ENCODE data around the gene GHRHR.

GHRHR gene

GRCh38 chr7:30996883-30997282 is 33.1 kb downstream of the GHRHR start:
- H3K4me3 ChIP-seq, result no peak overlapping the region
- no peak overlapping the region for H3K27ac ChIP-seq

GRCh38 chr7:30997316-30997715 is 33.6 kb downstream of the GHRHR start:
- no peak overlapping the region for H3K4me3 ChIP-seq
- peak overlapping the region in 1 of 21 experiments; percentile 4 for H3K27ac ChIP-seq

GRCh38 chr7:30998180-30998579 is 34.4 kb downstream of the GHRHR start:
- Histone ChIP-seq H3K4me3 (no peak overlapping the region), H3K27ac (peak overlapping the region in 2 of 21 experiments; percentile 7 to 16)

- Histone ChIP-seq H3K4me3 (no peak overlapping the region), H3K27ac (peak overlapping the region in 5 of 21 experiments; percentile 0 to 54 (median 37))
These were observed 36.5 kb downstream of the GHRHR start for GRCh38 chr7:31000161-31000693.

- H3K27ac ChIP-seq, result peak overlapping the region in 4 of 21 experiments; percentile 0 to 54 (median 38)
These were observed 37.0 kb downstream of the GHRHR start for GRCh38 chr7:31000779-31001178.

GRCh38 chr7:31002256-31002655 is 38.5 kb downstream of the GHRHR start:
- Histone ChIP-seq H3K27ac (no peak overlapping the region), H3K4me3 (no peak overlapping the region)

More at GRCh38 chr7:31000779-31001178, 37.0 kb downstream of the GHRHR start:
- no peak overlapping the region for H3K4me3 ChIP-seq

GRCh38 chr7:31003097-31003496 is 39.3 kb downstream of the GHRHR start:
- Histone ChIP-seq H3K27ac (no peak overlapping the region), H3K4me3 (no peak overlapping the region)

DNA sequence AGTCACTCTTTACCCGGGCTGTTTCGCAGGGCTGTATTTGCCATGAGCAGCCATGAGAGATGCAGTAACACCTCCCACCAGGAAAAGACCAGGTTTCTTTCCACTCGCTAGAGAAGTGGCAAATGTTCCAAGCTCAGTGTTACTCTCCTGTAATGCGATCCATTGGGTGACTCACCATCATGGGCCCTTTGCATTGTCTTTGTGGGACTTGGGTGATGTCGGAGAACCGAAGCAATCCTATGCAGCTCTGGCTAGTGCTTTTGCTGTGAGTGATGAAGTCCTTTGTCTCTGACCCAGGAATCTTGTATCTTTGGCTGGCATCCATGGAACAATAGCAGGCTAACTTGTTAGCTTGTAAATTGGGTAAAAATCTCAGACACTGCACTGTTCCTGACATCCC is 40.0 kb downstream of the GHRHR start:
- no peak overlapping the region for H3K4me3 ChIP-seq
- H3K27ac ChIP-seq, result no peak overlapping the region

GRCh38 chr7:31004393-31004792 is 40.6 kb downstream of the GHRHR start:
- H3K4me3 ChIP-seq, result no peak overlapping the region
- H3K27ac ChIP-seq, result no peak overlapping the region

GRCh38 chr7:31006857-31007256 is 43.1 kb downstream of the GHRHR start:
- no peak overlapping the region for H3K27ac ChIP-seq
- no peak overlapping the region for H3K4me3 ChIP-seq

DNA sequence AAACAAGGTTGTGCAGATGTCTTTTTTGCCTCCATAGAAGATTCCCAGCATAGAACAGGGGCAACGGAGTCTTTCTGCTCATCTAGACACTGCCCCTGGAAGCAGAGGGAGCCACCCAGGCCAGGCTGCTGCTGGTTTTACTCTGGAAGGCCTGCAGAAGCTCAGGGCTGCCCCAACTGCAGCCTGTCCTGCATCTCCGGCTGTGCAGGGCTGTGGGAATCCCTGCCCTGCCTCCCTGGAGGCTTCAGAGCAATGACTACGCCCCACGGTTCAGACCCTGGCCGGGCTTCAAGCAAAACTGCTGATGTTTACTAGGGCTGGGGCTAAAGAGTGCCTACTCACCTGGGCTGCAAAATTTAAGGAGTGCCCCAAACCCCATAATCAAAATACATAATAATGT is 43.9 kb downstream of the GHRHR start:
- H3K27ac ChIP-seq, result no peak overlapping the region
- no peak overlapping the region for H3K4me3 ChIP-seq

DNA sequence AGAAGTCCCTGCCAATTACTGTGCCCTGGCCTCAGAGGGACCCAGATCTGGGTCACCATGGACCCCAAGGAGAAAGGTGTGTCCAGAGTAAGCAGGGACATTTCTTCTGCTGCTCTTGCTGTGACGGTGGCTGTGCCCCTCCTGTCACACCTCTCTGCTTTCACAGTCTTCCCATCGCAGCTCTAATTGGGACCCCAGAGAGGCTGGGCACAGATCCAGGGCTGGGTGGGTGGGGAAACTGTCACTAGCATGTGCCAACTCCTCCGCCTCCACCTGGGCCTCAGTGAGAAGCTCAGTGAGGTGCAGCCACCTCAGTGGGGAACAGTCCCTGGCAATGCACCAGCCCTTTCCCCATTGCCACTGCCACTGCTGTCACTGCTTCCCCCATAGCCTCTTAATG is 51.1 kb downstream of the GHRHR start:
- H3K4me3 ChIP-seq, result no peak overlapping the region
- no peak overlapping the region for H3K27ac ChIP-seq

GRCh38 chr7:31017032-31017675 is 53.4 kb downstream of the GHRHR start:
- no peak overlapping the region for H3K27ac ChIP-seq
- no peak overlapping the region for H3K4me3 ChIP-seq

- H3K4me3 ChIP-seq, result no peak overlapping the region
These were observed 54.0 kb downstream of the GHRHR start for GRCh38 chr7:31017721-31018120.

DNA sequence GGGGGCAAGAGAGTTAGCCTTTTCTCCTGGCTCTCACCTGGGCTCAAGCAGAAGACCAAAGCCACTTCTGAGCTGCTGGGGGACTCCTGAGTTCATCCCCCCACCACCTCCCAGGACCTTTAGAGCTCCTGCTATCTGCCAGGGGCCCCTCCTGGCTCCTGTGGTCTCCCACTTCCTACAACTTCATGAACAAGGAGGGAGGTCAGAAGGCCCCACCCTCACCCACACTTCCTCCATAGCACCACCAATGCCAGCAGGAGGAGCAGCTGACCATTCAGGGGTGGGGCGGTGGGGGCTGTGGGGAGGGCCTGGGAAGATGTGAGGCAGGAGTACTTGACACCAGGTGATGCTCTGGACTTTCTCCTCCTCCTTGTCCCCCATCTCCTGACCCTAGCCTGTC is 55.8 kb downstream of the GHRHR start:
- H3K27ac ChIP-seq, result no peak overlapping the region
- no peak overlapping the region for H3K4me3 ChIP-seq

More at GRCh38 chr7:31017721-31018120, 54.0 kb downstream of the GHRHR start:
- H3K27ac ChIP-seq, result no peak overlapping the region

DNA sequence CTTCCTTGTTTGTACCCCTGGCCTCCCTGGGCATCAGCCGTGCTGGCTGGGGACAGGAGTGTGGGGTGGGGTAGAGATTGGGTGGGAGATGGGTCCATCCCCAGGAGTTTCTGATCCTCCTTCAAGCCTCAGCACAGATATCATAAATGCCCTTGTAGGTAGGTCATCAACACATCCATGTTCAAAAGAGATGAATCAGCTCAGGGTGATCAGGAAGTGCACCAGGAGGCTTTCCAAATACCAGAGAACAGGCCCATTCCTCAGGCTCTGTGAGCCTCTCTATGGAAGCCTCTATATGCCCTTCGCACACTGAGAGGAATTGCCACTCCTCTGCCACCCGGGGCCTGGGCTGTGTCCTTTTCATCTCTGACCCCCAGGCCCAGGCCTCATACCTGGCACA is 56.4 kb downstream of the GHRHR start:
- no peak overlapping the region for H3K4me3 ChIP-seq
- no peak overlapping the region for H3K27ac ChIP-seq

DNA sequence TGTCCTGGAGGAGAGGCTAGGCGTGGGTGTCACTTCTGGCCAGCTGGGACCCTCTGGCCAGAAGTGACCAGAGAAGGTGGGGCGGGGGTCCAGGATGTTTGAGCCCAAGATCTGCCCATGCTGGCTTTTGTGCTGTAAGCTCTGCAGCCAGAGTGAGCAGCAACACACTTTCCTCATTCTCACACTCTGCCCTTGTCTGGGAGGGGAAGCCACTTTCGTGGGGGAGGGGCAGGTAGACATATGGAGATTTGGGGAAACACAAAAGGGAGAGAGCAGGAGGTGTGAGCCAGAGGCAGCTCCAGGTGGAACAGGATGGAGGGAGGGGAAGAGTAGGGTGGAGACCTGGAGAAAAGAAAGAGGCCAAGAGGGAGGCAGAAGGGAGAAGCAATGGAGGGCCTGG is 56.9 kb downstream of the GHRHR start:
- Histone ChIP-seq H3K4me3 (no peak overlapping the region), H3K27ac (no peak overlapping the region)

- Histone ChIP-seq H3K4me3 (no peak overlapping the region), H3K27ac (no peak overlapping the region)
These were observed 58.4 kb downstream of the GHRHR start for GRCh38 chr7:31022117-31022516.

GRCh38 chr7:31022726-31023125 is 59.0 kb downstream of the GHRHR start:
- Histone ChIP-seq H3K4me3 (no peak overlapping the region), H3K27ac (no peak overlapping the region)

- peak overlapping the region in 1 of 21 experiments; percentile 6 for H3K27ac ChIP-seq
These were observed 60.1 kb downstream of the GHRHR start for GRCh38 chr7:31023877-31024276.

GRCh38 chr7:31027161-31027965 is 63.6 kb downstream of the GHRHR start:
- no peak overlapping the region for H3K4me3 ChIP-seq
- peak overlapping the region in 4 of 21 experiments; percentile 12 to 60 (median 36) for H3K27ac ChIP-seq

More at GRCh38 chr7:31023877-31024276, 60.1 kb downstream of the GHRHR start:
- no peak overlapping the region for H3K4me3 ChIP-seq
